Erythroblast (primary cell): ENCODE measurements around the gene ARHGEF39.

ENCODE experiments used
- GATA1 ChIP-seq: IDR thresholded peaks from 2 replicates; pipeline ENCODE4 v1.6.1; 2011; ENCODE audit warnings: low read depth, mild to moderate bottlenecking, control low read depth, low read length, moderate library complexity
- POLR2A ChIP-seq: IDR thresholded peaks from 2 replicates; pipeline ENCODE4 v1.6.1; 2011; ENCODE audit warnings: mild to moderate bottlenecking, low read length

- no peak for TF ChIP-seq POLR2A
- TF ChIP-seq GATA1: no peak
These were observed 33.2 kb upstream of the ARHGEF39 start for GRCh38 chr9:35698231-35698630.
